Measurements from ENCODE around the gene ASB12. TPM values are rescaled to one million over a fixed set of nuclear protein-coding genes. Genes with fewer than 3 reads are reported as not detected.

Gene ASB12
- total and polyA plus RNA-seq, 4 donors: 0.39 to 0.45 (median 0.43) TPM; not detected in 1

GRCh38 chrX:64191281-64192010, 39.0 kb downstream of the ASB12 start:
- WGBS, 2 donors: 86 to 97% methylated on average over 19 of the region's 19 CpGs
- no peak overlapping the region for H3K4me3 ChIP-seq (ENCODE audit: low read length in 2 of 2)
- H3K27me3 ChIP-seq (ENCODE audit: control insufficient read depth in 1 of 2, insufficient read depth in 2 of 2, low read length in 1 of 2): no peaks in the 10 kb centered on the region
- peaks cover 0 to 5% of the 10 kb centered on the region in 2 donors for H3K36me3 ChIP-seq (ENCODE audit: control insufficient read depth in 1 of 2, insufficient read depth in 2 of 2, low read length in 1 of 2)
- no peaks in the 10 kb centered on the region for H3K9me3 ChIP-seq (ENCODE audit: control insufficient read depth, low read length)
- ATAC-seq (ENCODE audit: low FRiP score) (no peak), DNase-seq (no peak)
- peaks cover 0 to 2% of the 10 kb centered on the region in 2 donors for H3K4me1 ChIP-seq (ENCODE audit: control insufficient read depth in 1 of 2, insufficient read depth in 2 of 2, low read length in 2 of 2)
- no peak overlapping the region for H3K27ac ChIP-seq (ENCODE audit: low read depth in 1 of 2, low read length in 2 of 2)
- intact Hi-C loops (cut with DNase I): no loop called here

- intact Hi-C loops (cut with DNase I): no loop called here
- DNase-seq: no peak
- H3K27ac ChIP-seq (ENCODE audit: low read depth in 1 of 2, low read length in 2 of 2): no peak overlapping the region
- H3K4me3 ChIP-seq (ENCODE audit: low read length in 2 of 2): no peak overlapping the region
- H3K27me3 ChIP-seq (ENCODE audit: control insufficient read depth in 1 of 2, insufficient read depth in 2 of 2, low read length in 1 of 2): no peaks in the 10 kb centered on the region
- peaks cover 0 to 5% of the 10 kb centered on the region in 2 donors for H3K36me3 ChIP-seq (ENCODE audit: control insufficient read depth in 1 of 2, insufficient read depth in 2 of 2, low read length in 1 of 2)
- no peaks in the 10 kb centered on the region for H3K9me3 ChIP-seq (ENCODE audit: control insufficient read depth, low read length)
- no peak for ATAC-seq (ENCODE audit: low FRiP score)
- WGBS, 2 donors: 78 to 95% methylated on average over 10 of the region's 10 CpGs
- peaks cover 0 to 2% of the 10 kb centered on the region in 2 donors for H3K4me1 ChIP-seq (ENCODE audit: control insufficient read depth in 1 of 2, insufficient read depth in 2 of 2, low read length in 2 of 2)
These were observed 40.2 kb downstream of the ASB12 start for GRCh38 chrX:64190136-64190740.

- H3K27me3 ChIP-seq (ENCODE audit: control insufficient read depth in 1 of 2, insufficient read depth in 2 of 2, low read length in 1 of 2): no peaks in the 10 kb centered on the region
- DNase-seq (no peak), ATAC-seq (ENCODE audit: low FRiP score) (no peak)
- intact Hi-C loops (cut with DNase I): no loop called here
- no peak overlapping the region for H3K27ac ChIP-seq (ENCODE audit: low read depth in 1 of 2, low read length in 2 of 2)
- H3K4me1 ChIP-seq (ENCODE audit: control insufficient read depth in 1 of 2, insufficient read depth in 2 of 2, low read length in 2 of 2): peaks cover 0 to 1% of the 10 kb centered on the region in 2 donors
- no peaks in the 10 kb centered on the region for H3K9me3 ChIP-seq (ENCODE audit: control insufficient read depth, low read length)
- peaks cover 0 to 5% of the 10 kb centered on the region in 2 donors for H3K36me3 ChIP-seq (ENCODE audit: control insufficient read depth in 1 of 2, insufficient read depth in 2 of 2, low read length in 1 of 2)
- no peak overlapping the region for H3K4me3 ChIP-seq (ENCODE audit: low read length in 2 of 2)
- WGBS, 2 donors: 90 to 99% methylated on average over 3 of the region's 3 CpGs
These were observed 41.5 kb downstream of the ASB12 start for GRCh38 chrX:64188901-64189300.

GRCh38 chrX:64187762-64188150, 42.7 kb downstream of the ASB12 start:
- H3K27ac ChIP-seq (ENCODE audit: low read depth in 1 of 2, low read length in 2 of 2): no peak overlapping the region

GRCh38 chrX:64186974-64187761, 43.2 kb downstream of the ASB12 start:
- DNase-seq (no peak), ATAC-seq (ENCODE audit: low FRiP score) (no peak)
- H3K9me3 ChIP-seq (ENCODE audit: control insufficient read depth, low read length): no peaks in the 10 kb centered on the region
- H3K4me3 ChIP-seq (ENCODE audit: low read length in 2 of 2): no peak overlapping the region
- peaks cover 0 to 1% of the 10 kb centered on the region in 2 donors for H3K4me1 ChIP-seq (ENCODE audit: control insufficient read depth in 1 of 2, insufficient read depth in 2 of 2, low read length in 2 of 2)
- intact Hi-C loops (cut with DNase I): no loop called here
- H3K27me3 ChIP-seq (ENCODE audit: control insufficient read depth in 1 of 2, insufficient read depth in 2 of 2, low read length in 1 of 2): no peaks in the 10 kb centered on the region
- peaks cover 0 to 5% of the 10 kb centered on the region in 2 donors for H3K36me3 ChIP-seq (ENCODE audit: control insufficient read depth in 1 of 2, insufficient read depth in 2 of 2, low read length in 1 of 2)
- WGBS, 2 donors: 75 to 88% methylated on average over 1 of the region's 1 CpG
- H3K27ac ChIP-seq (ENCODE audit: low read depth in 1 of 2, low read length in 2 of 2): no peak overlapping the region

More at GRCh38 chrX:64187762-64188150, 42.7 kb downstream of the ASB12 start:
- no peak for DNase-seq
- Histone ChIP-seq H3K27me3 (ENCODE audit: control insufficient read depth in 1 of 2, insufficient read depth in 2 of 2, low read length in 1 of 2) (no peaks in the 10 kb centered on the region), H3K9me3 (ENCODE audit: control insufficient read depth, low read length) (no peaks in the 10 kb centered on the region), H3K36me3 (ENCODE audit: control insufficient read depth in 1 of 2, insufficient read depth in 2 of 2, low read length in 1 of 2) (peaks cover 0 to 5% of the 10 kb centered on the region in 2 donors), H3K4me3 (ENCODE audit: low read length in 2 of 2) (no peak overlapping the region), H3K4me1 (ENCODE audit: control insufficient read depth in 1 of 2, insufficient read depth in 2 of 2, low read length in 2 of 2) (peaks cover 0 to 1% of the 10 kb centered on the region in 2 donors)
- intact Hi-C loops (cut with DNase I): no loop called here
- ATAC-seq (ENCODE audit: low FRiP score): no peak

GRCh38 chrX:64184396-64184795, 46.0 kb downstream of the ASB12 start:
- Histone ChIP-seq H3K36me3 (ENCODE audit: control insufficient read depth in 1 of 2, insufficient read depth in 2 of 2, low read length in 1 of 2) (no peaks in the 10 kb centered on the region), H3K4me1 (ENCODE audit: control insufficient read depth in 1 of 2, insufficient read depth in 2 of 2, low read length in 2 of 2) (peaks cover 0 to 1% of the 10 kb centered on the region in 2 donors), H3K27me3 (ENCODE audit: control insufficient read depth in 1 of 2, insufficient read depth in 2 of 2, low read length in 1 of 2) (no peaks in the 10 kb centered on the region), H3K4me3 (ENCODE audit: low read length in 2 of 2) (no peak overlapping the region), H3K9me3 (ENCODE audit: control insufficient read depth, low read length) (no peaks in the 10 kb centered on the region), H3K27ac (ENCODE audit: low read depth in 1 of 2, low read length in 2 of 2) (no peak overlapping the region)
- intact Hi-C loops (cut with DNase I): no loop called here
- ATAC-seq (ENCODE audit: low FRiP score) (no peak), DNase-seq (no peak)
- 57 to 81% methylated on average over 2 of the region's 2 CpGs for WGBS, 2 donors

GRCh38 chrX:64182208-64182607, 48.2 kb downstream of the ASB12 start:
- H3K27me3 ChIP-seq (ENCODE audit: control insufficient read depth in 1 of 2, insufficient read depth in 2 of 2, low read length in 1 of 2): no peaks in the 10 kb centered on the region
- peaks cover 0 to 3% of the 10 kb centered on the region in 2 donors for H3K36me3 ChIP-seq (ENCODE audit: control insufficient read depth in 1 of 2, insufficient read depth in 2 of 2, low read length in 1 of 2)
- ATAC-seq (ENCODE audit: low FRiP score): no peak
- H3K4me3 ChIP-seq (ENCODE audit: low read length in 2 of 2): no peak overlapping the region
- WGBS, 2 donors: 80 to 99% methylated on average over 2 of the region's 2 CpGs
- intact Hi-C loops (cut with DNase I): no loop called here
- H3K27ac ChIP-seq (ENCODE audit: low read depth in 1 of 2, low read length in 2 of 2): no peak overlapping the region
- no peaks in the 10 kb centered on the region for H3K4me1 ChIP-seq (ENCODE audit: control insufficient read depth in 1 of 2, insufficient read depth in 2 of 2, low read length in 2 of 2)
- no peaks in the 10 kb centered on the region for H3K9me3 ChIP-seq (ENCODE audit: control insufficient read depth, low read length)
- no peak for DNase-seq

- H3K36me3 ChIP-seq (ENCODE audit: control insufficient read depth in 1 of 2, insufficient read depth in 2 of 2, low read length in 1 of 2): peaks cover 0 to 3% of the 10 kb centered on the region in 2 donors
- no peaks in the 10 kb centered on the region for H3K9me3 ChIP-seq (ENCODE audit: control insufficient read depth, low read length)
- intact Hi-C loops (cut with DNase I): no loop called here
- H3K27me3 ChIP-seq (ENCODE audit: control insufficient read depth in 1 of 2, insufficient read depth in 2 of 2, low read length in 1 of 2): no peaks in the 10 kb centered on the region
- no peaks in the 10 kb centered on the region for H3K4me1 ChIP-seq (ENCODE audit: control insufficient read depth in 1 of 2, insufficient read depth in 2 of 2, low read length in 2 of 2)
- H3K4me3 ChIP-seq (ENCODE audit: low read length in 2 of 2): no peak overlapping the region
- ATAC-seq (ENCODE audit: low FRiP score): no peak
- H3K27ac ChIP-seq (ENCODE audit: low read depth in 1 of 2, low read length in 2 of 2): no peak overlapping the region
- DNase-seq: no peak
These were observed 53.5 kb downstream of the ASB12 start for GRCh38 chrX:64176876-64177275.
